Left lobe of liver (tissue), 2 donors: ENCODE results near the gene SSTR3. TPM values are rescaled to one million over a fixed set of nuclear protein-coding genes. Genes with fewer than 3 reads are reported as not detected.
"Not testable (repeated sequence)": the region's sequence is repeated elsewhere in the genome, so short reads cannot be mapped to it uniquely, and the experiment has no call there.

Source experiments
- ATAC-seq: fragments of 200-7000 bp; cut with Tn5 transposase; one replicate; pipeline ENCODE4 v1.9.1; 2020; ENCODE audit warnings: mild to moderate bottlenecking, moderate library complexity
- DNase-seq: peaks from one replicate; pipeline ENCODE4 v3.0.0-alpha.2; 2020; ENCODE audit warnings: low spot score
- total RNA-seq: library from RNA; stranded (reverse); gene quantifications from one replicate; pipeline ENCODE4 v1.2.1, GENCODE V29; 2021
- donor health status: DM: no; HTN: no; CAD: no; lungs with moderate emphysema.
- donor health status: DM: no; HTN: yes; CAD: no.

The SSTR3 gene
- total RNA-seq: not detected

DNA sequence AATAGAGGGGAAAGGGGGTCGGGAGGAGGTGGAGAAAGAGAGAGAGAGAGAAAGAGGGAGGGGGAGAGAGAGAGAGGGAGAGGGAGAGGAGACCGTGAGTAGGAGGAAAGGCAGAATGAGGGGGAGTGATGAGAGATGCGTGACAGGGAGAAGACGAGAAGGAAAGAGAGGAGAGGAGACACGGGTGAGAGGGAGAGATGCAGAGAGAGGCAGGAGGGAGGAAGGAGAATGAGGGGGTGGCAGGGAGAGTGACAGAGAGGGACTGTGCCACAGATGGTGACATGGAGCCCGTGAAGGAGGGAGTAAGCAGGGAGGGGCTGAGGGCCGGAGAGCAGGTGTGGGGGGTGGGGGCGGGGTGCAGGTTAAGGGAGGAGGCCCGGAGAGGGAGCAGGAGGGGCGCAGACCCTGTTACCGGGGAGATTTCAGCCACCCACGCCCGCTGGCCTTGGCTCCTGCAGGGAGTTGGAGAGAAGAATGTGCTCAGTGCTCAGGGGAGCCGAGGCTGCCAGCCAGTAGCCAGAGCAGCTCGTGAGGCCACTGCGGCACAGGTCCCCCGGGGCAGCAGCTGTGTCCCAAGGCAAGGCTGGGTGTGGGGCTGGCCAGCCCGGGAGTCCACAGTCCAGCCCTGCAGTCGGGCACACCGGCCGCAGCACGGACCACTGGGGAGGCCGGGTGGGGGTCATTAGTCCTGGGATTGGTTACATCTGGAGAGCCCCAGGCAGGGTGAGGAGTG lies at the start of gene SSTR3:
SSTR3 (minus strand) TSS at position 304 of the 733 bp plus-strand sequence. CDS start 4,674 bp downstream, outside the sequence.
- no peak for DNase-seq
- peak; percentile 47 for ATAC-seq

DNA sequence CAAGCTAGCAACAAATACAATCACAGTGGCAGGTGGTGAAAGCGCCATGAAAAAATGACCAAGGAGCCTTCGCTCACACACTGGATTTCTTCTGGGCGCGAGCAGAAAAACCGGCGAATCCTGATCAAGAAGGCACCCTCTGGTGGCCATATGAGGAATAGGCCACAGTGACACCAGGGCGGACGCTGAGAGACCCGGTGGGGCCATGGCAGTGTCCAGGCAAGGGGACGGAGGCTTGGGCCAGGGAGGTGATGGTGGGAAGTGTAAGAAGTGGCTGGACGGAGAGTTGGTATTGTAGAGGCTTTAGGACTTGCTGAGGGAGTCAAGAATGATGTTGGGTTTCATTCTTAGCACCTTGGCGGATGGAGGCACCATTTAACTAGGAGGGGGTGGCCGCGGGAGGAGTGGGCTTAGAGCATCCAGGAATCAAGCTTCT lies 48.6 kb upstream of the SSTR3 start:
- ATAC-seq (peak; percentile 94), DNase-seq (no peak)

DNA sequence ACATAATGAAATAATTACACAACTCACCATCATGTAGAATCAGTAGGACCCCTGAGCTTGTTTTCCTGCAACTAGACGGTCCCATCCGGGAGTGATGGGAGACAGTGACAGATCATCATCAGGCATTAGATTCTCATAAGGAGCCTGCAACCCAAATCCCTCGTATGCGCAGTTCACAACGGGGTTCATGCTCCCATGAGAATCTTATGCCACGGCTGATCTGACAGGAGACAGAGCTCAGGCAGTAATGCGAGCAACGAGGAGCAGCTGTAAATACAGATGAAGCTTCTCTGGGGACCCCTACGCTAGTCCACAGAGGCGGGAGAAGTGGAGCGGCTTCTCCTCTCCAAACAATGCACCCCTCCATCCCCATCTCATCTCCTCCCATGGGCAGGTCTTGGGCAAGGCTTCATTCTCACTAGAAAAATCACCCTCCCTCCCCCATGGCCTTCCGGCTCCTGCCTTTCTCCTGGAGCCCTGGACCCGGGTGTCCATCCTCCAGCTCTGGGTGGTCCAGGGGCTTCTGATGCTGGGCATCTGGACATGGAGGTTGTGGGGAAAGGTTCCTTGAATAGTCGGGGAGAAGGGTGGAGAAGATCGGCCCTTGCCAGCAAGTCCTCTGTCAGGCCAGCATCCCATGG lies 48.0 kb upstream of the SSTR3 start:
- DNase-seq (no peak), ATAC-seq (no peak)

DNA sequence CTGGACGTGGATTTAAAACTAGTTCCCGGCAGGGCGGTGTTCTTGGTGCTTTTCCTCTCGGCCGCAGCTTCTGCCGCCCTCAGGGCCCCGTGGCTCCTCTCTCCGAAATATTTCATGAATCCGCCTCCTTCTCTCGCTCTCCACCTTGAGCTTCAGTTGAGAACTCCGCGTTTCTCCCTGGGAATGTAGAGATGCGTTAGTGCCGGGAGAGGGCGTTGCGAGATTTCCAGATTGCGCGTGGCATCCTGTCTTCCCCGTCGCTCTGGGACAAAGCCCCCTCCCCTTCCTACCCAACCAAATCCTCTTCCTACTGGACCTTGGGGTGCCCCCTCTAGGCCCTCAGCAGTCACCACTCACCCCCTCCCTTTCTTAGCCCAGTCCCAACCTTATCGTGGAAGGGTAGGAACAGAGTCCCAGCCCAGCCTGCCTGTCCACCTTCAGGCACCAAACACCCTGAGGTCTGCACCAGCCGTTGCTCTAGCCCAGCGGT lies 47.3 kb upstream of the SSTR3 start:
- DNase-seq (no peak), ATAC-seq (peak; percentile 26)

DNA sequence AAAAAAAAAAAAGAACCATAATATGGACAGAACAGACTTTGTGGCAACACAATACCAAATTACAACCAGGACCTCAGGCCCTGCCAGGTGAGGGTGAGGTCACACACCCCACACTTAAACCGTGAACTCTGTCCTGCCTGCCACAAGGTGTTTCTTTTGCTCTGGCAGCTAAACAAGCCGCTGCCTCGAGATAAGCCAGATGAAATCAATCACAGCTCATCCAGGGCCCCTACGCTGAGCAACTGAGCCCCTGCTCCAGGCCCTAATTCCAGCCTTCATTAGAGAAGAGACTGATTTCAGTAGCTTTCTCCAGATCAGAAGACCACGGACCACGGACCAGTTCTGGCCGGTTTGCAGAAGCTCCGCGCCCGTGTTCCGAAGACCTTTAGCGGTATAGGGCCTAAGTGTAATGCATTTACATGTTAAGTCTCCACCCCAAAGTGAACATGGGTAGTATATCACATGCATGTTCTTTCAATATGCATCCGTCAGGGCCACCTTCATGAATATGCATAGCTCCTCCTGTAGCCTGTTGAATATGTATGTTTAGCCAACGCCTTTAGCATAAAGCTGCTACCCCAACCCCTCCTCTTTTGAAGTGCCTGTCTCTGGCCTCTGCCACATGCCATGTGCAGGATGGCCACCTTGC lies 46.6 kb upstream of the SSTR3 start:
- DNase-seq (no peak), ATAC-seq (no peak)

DNA sequence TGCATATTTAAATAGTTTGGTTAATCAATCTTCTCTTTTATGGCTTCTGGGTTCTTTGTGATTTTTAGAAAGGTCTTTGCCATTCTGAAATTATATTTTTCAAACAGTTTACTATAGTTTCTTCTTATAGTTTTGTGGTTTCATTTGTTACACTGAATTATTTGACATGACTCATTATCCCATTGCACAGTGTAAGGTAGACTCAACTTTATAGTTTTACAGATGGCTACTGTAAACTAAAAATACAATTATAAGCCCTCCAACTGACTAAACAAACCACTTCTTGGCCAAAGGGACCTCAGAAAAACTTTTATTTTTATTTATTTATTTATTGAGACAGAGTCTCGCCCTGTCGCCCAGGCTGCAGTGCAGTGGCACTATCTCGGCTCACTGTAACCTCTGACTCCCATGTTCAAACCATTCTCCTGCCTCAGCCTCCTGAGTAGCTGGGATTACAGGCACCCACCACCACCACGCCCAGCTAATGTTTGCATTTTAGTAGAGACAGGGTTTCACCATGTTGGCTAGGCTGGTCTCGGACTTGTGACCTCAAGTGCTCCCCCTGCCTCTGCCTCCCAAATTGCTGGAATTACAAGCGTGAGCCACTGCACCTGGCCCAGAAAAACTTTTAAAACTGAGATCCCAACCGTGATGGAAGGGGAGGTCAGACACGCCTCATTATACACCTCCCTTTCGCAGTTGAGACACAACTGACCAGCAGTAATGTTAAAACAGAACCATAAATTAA lies 45.9 kb upstream of the SSTR3 start:
- ATAC-seq (no peak), DNase-seq (no peak)

DNA sequence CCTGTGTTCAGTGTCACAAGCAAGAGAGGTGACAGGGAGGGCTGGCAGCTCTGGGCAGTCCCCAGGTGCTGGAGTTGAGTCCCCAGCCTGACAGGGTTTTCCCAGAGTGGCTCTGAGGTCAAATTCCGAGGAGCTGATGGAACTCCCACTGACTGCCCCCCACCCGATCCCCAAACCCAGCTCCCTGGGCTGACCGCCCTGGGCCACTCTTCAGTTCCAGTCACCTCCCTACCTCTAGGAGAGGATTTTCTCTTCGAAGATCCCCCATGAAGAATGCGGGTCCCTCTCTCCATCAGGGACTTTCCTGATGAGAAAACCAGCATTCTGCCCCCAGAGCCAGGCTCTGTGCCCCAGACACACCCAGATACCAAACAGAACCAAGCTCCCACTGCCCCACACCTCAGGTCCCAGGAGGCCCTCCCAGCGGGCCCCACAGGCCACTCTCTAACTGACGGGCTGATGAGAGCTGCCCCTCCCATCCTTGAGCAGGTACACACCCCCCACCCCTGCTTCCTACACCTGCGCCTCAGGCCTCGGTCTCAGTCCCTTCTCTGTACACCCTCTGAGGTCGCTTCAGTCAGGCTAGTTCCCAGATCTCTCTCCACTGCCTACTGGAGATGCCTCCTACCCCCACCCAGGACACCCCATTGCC lies 43.9 kb upstream of the SSTR3 start:
- no peak for ATAC-seq
- no peak for DNase-seq

DNA sequence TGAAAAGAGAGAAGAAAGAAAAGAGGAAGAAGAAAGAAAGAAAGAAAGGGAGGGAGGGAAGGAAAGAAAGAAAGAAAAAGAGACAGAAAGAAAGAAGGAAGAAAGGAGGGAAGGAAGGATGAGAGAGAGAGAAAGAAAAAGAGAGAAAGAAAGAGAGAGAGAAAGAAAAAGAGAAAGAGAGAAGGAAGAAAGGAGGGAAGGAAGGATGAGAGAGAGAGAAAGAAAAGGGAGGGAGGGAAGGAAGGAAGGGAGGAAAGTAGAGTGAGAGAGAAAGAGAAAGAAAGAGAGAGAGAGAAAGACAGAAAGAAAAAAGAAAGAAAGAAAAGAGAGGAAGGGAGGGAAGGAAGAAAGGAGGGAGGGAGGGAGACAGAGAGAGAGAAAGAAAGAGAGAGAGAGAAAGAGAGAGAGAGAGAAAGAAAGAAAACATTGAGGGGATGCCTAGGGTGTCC lies 43.3 kb upstream of the SSTR3 start:
- DNase-seq: no peak
- no peak for ATAC-seq

DNA sequence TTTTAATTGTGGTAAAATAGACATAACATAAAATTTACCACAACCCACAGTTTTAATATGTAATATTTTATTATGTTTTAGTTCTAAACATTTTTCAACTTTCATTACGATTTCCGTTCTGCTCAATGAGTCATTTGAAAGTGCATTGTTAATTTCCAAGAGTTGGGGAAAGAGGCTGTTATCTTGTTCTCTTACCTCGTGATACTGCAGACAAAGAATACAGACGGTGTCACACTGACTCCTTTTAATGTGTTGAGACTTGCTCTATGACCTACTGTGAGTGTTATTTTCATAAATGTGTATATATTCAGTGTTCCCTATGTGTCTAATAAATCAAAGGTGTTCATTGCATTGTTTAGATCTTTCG lies 42.6 kb upstream of the SSTR3 start:
- ATAC-seq: no peak
- DNase-seq: no peak

DNA sequence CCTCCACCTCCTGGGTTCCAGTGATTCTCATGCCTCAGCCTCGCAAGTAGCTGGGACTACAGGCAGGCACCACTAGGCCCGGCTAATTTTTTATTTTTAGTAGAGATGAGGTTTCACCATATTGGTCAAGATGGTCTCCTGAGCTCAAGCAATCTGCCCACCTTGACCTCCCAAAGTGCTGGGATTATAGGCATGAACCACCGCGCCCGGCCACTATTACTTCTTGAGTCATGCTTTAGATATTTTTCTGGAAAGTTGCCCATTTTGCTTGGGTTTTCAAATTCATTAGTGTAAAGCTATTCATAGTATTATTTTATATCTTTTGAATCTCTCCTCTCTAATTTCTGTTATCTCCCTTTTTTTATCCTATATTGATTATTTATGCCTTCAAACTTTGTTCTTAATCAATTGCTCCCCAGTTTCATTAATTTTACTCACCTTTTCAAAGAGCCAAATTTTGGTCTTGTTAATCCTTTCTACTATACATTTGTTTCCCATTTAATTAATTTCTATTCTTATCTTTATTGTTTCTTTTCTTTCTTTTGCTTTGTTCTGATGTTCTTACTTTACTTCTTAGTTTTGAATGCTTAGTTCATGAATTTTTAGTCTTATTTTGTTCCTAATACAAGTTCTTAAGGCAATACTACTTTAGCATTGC lies 42.1 kb upstream of the SSTR3 start:
- no peak for ATAC-seq
- no peak for DNase-seq

DNA sequence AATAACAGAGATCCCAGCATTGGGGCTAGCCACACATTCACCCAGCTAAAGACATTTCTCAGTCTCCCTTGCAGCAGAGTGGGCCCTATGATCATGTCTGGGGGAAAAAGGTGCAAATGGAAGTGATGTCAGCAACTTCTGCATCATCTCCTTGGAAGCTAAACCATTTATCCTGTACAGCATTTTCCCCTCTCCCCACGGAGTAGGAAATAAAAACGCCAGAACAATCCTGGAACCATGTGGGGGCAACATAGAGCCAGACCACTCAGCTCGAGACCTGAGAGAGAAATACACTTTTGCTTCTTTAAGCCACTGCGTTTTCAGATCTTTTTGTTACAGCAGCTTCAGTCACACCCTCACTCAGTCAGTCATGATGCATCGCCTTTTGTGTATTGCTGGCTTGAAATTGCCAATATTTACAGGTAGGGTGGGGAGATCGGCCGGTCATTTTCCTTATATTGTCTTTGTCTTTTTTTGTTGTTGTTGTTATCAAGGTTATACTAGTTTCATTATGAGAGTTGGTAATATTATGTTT lies 40.9 kb upstream of the SSTR3 start:
- no peak for ATAC-seq

DNA sequence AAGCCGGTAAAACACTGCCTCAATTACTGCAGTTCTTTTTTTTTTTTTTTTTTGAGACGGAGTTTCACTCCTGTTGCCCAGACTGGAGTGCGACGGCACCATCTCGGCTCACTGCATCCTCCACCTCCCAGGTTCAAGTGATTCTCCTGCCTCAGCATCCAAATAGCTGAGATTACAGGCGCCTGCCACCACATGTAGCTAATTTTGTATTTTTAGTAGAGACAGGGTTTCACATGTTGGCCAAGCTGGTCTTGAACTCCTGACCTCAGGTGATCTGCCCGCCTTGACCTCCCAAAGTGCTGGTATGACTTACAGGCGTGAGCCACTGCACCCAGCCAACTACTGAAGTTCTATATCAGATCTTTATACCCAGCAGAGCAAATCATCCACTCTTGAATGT lies 39.6 kb upstream of the SSTR3 start:
- ATAC-seq, DNase-seq: not testable (repeated sequence)

More for the DNA sequence above, 40.9 kb upstream of the SSTR3 start:
- DNase-seq: no peak

DNA sequence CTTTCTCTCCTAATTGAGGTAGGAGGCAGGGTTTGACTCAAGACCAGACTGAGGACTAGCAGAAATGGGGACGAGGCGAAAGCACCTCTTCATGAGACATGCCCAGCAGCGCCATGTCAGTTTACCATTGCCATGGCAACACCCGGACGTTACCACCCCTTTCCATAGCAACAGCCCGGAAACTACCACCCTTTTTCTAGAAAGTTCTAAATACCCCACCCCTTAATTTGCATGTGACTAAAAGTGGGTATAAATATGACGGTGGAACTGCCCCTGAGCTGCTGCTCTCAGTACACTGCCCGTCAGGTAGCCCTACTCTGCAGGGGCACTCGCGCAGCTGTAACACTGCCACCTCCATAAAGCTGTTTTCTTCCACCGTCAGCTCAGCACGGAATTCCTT lies 37.7 kb upstream of the SSTR3 start:
- ATAC-seq (no peak), DNase-seq (no peak)

DNA sequence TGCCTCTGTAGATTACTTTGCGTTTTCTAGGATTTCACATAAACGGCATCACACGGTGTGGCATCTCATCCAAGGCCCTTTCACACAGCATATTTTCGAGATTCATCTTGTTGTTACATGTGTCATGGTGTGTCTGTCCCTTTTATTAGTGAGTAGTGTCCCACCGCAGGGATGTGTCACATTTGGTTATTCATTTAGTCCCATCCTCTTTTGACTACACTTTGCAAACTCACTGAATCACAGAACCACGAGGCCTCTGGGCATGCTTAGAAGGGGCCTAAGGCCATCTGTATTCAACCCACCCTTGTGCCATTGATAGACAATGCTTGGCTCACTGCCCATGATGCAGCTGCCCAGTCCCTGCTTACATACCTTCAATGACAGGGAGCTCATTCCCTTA lies 36.0 kb upstream of the SSTR3 start:
- ATAC-seq (no peak), DNase-seq (no peak)

DNA sequence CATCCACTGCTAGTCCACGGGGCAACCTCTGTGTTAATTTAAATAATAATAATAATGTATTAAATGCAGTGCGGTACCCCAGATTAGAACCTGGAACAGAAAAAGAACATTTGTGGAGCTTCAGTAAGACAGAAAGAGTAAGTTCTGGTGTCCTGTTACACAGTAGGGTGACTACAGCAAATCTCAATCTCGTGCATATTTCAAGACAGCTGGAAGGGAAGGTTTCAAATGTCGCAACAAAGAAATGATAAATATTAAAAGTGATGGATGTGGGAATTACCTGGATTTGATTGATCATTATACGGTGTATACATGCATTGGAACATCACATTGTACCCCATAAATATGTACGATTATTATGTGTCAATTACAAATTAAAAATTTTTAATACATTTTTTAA lies 33.5 kb upstream of the SSTR3 start:
- ATAC-seq (no peak), DNase-seq (no peak)

DNA sequence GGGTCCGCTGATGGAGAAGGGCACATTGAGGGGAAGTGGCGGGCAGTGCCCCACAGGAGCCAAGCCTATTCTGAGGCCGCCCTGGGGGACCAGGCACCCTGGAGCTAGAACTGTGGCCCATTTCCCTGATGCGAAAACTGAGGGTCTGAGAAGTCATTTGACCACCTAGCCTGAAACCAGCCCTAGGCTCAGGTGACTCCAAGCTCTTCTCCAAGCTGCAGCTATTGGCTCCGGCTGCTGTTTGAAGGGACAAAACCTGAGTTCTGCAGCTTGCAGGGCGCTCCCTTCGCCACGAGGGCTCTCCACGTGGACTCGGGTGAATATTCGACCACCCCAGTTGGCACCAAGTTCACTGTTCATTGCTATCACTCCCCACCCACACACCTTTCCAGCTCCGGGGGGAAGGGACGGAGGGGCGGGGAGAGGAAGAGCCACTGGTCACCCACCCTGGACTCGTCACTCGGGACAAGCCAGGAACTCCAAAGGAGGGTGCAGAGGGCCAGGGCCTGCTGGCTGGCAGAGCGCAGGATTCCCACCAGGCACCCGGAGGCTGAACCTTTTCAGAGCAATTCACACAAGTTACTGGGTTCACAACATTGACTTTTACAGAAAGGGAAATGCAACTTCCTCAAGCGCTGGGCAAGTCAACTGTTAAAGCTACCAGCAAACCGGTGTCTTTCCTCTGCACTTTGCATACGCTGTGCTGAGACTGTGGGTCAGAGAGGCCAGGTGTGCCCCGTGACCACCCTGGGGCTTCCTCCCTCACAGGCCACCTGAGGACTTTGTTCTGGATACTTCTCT lies 32.8 kb upstream of the SSTR3 start:
- ATAC-seq (no peak), DNase-seq (no peak)

DNA sequence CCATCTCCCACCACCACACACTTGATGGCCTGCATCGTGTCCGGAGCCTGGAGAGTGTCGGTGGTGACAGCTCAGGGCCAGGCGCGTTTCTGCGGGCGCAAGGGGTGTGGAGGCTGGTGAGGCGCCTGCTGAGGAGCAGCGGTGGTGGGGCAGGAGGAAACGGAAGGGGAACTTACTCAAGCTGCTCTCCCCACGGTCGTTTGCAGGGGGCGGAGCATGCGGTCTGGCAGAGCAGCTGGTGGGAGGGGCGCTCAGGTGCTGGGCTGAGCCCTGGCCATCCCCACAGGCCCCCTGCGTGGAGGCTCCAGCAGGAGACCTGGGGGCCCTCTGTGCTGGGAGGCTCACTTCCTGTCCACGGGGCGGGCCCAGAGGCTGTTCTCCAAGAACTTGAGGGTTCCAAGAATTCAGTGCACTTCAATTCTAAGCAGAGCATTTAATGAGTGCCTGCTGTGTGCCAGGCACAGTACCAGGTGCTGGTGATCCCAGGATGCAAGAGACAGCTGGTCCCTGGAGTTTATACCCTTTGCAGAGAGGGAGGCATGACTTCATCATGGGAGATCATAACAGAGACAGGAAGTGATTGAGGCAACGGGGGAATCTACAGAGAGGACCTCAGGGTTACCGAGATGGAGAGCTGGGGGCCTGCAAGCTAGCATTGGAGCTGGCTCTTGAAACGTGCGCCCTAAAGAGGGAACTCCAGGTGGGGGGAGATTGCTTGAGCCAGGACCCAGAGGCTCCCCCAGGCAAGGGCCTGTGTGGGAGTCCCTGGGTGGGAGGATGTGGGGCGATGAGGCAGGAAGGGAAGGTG lies 32.0 kb upstream of the SSTR3 start, which contains the start of gene RAC2:
RAC2 (minus strand) TSS at position 156 of the 808 bp plus-strand sequence; CDS start at position 35, 121 bp downstream.
- DNase-seq (peak; percentile 60), ATAC-seq (peak; percentile 69)
